ENCODE data around the gene TP63.

GRCh38 chr3:189586941-189587663 lies 44.1 kb upstream of the TP63 start:
- no peak for TF ChIP-seq POLR2AphosphoS5 (IDR thresholded peaks at IDR 0.05; ENCODE audit: low read depth, low read length)
- no peak for TF ChIP-seq POLR2A (IDR thresholded peaks at IDR 0.05; ENCODE audit: low read depth, low read length)
- TF ChIP-seq TAF1 (IDR thresholded peaks at IDR 0.05; ENCODE audit: borderline replicate concordance, low read depth, low read length) = no peak
